Stimulated activated CD8-positive, alpha-beta memory T cell treated with anti-CD3 and anti-CD28 coated beads, Interleukin-4, amount 100 ng/mL, for 24 hours (primary cell): ENCODE data around the gene DDRGK1.

Experiments
- DNase-seq: peaks from one replicate; pipeline ENCODE4 v3.0.0-alpha.2; 2020; ENCODE audit warnings: low read depth

The DDRGK1 gene

DNA sequence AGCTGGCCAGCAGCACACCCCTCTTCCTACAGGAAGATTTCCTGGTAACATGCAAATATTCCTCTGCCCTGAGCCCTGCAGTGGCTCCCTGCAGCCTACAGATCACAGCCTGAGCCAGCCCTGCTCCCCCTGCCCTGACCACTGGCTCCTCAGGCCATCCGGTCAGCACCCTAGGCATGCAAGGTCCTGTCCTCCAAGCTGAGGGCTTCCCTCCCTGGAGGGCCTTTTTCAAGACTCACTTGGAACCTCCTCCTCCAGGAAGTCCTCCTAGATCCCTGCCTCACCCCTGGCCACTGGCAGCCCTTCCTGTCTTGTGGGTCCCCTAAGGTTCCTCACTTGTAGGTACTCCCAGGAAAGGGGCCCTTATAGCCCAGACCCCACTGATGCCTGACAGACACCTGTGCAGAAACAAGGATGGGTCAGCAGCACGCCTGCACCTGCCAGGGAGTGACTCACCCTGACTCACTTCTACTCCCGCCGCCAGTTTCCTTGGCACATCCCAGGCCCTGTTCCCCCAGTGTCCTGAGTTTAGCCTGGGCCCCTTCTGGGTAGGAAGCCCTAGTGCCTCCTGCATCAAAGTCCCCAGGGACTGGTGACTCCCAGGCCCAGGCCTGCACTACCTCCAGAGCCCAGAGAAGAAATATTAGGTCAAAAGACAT, 31.3 kb upstream of the DDRGK1 start:
- no peak for DNase-seq

DNA sequence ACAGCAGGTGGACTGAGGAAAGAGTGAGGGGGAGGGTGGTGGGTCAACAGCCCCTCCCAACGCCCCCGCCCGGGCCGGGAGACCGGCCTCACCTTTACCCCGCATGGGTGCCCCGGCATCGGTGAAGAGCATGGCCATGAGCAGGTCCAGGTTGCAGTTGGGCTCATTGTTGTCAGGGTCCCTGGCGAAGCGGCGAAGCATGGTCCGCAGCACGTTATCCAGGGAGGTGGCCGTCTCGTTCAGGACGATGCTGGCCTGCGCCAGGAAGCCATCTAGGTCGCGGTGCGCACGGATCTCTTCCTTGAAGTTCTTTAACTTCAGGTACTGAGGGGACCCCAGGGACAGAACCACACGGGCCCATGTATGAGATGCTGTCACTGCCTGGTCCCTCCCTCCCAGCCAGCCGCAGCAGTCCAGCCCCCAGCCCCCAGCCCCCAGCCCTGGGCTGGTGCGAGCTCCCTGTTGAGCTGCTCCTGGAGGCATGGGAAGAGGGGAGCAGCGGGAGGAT, 29.6 kb upstream of the DDRGK1 start:
- no peak for DNase-seq

DNA sequence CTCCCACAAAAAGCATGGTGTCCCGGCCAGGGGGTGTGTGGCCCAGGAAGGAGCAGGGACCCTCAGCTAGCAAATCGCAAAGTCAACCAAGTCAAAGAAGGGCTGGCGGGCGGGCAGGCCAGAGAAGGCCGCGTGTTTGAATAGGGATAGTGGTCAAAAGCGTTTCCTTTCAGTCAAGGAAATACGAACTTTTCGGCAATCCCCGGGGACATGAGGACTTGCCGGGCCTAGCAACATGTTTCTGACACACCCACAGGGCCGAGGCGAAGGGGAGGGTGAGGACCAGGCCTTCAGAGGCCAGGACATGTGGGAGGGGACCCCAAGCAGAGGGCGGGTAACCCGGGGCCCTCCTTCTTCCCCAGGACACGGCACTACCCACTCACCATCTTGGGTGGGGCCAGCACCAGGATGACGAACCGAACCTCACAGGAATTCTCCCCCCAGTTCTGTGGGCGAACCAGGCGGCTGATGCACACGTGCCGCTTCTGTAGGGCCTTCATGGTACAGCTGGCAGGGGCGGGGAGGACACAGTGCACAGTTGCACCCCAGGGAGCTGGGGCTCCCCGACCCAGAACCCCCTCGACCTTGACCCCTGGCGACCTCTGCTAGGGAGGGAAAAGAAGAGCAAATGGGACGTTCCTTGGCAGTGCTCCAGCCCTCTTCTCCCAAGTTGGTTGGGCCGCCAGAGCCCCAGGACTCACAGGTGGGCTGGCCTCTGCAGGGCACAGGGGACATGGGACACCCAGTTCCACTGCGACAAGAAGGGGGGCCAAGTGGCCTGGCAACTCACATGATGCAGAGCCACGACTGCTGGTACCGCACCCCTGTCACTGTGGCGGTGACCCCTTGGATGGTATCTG, 28.9 kb upstream of the DDRGK1 start:
- DNase-seq, result no peak

DNA sequence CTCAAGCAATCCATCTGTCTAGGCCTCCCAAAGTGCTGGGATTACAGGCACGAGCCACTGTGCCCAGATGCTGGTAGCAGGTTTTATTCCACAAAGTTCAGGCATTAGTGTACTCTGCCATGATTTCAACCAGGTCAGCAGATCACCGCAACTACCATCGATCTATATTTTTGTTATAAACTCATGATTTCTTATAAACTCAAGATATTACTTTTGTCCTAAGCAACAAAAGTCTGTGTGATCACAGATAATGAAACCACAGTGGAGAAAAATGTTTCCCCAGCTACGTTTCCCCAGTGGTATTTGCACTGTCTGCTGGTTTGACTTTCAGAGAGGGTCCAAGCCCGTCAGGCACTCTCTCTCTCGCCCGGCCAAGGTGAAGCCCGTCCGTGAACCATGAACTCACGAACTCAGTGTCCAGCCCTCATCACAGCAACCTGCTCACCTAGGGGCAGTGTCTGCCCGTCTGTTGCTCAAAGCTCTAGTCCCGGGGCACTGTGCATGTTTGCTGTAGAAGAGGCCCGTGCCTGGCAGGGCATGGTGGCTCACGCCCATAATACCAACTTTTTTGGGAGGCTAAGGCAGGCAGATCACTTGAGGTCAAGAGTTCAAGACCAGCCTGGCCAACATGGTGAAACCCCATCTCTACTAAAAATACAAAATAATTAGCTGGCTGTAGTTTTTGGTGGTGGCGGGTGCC, 27.6 kb upstream of the DDRGK1 start:
- DNase-seq, result no peak

DNA sequence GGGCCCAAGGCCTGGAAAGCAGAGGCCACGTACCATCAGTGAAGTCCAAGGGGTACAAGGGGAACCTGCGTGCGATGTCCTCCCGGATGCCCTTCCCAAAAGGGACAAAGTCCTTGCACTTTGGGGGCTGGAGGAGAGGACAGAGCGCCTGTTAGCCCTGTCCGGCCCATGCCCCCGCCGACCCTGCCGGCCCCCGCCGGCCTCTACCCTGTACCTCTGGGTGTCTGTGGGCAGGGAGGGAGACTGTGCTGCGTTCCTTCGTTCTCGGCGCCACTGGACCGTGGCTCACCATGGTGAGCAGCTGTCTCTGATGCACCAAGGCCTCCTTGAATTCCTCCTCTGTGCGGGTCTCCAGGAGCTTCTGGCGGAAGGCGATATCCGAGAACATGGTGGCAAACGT, 26.6 kb upstream of the DDRGK1 start:
- DNase-seq, result no peak

DNA sequence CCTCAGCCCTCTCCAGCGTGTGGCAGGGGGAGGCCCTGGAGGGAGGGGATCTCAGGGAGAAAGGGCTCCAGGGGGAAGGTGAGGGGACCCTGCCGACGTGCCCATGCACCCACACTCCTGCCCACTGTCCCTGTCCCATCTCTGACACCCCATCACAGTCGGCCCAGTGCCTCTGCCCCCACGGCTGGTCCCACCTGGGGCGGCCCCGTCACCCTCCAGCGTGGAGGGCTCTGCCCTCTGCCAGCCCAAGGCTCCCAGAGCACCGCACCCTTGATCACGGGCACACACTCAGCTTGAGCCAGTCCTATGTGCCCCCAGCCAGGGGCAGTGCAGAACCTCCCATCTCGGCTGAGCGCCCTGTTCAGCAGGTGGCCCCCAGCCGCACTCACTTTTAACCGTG, 25.3 kb upstream of the DDRGK1 start:
- no peak for DNase-seq

DNA sequence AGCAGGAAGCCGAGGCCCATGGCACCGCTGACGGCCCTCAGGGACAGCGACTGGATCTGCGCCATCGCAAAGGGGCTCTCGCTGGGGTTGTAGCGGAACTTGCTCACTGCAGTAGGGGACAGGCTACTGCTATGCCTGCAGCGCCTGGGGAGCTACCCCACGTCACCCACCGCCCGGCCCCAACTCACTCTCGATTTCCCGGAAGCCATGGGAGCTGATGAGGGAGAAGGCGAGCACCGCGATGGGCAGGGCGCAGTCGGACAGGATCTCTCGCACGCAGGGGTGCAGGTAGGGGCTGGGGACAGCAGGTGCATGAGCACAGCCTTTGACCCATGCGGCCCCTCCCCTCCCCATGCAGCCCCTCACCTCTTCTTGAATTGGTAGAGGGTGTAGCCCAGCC, 24.7 kb upstream of the DDRGK1 start:
- DNase-seq, result no peak

DNA sequence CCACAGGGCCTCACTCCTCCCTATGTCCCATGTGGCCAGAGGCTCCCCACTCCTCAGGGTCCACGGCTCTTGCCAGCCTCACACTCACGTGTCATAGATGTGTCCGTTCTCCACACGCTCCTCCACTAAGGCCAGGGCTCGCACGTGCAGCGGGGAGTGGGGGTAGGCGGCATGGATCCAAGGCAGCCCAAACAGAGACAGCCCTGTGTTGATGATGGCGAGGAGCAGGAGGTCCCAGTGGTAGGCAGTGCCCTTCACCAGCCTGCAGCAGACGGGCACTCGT, 24.2 kb upstream of the DDRGK1 start:
- no peak for DNase-seq

DNA sequence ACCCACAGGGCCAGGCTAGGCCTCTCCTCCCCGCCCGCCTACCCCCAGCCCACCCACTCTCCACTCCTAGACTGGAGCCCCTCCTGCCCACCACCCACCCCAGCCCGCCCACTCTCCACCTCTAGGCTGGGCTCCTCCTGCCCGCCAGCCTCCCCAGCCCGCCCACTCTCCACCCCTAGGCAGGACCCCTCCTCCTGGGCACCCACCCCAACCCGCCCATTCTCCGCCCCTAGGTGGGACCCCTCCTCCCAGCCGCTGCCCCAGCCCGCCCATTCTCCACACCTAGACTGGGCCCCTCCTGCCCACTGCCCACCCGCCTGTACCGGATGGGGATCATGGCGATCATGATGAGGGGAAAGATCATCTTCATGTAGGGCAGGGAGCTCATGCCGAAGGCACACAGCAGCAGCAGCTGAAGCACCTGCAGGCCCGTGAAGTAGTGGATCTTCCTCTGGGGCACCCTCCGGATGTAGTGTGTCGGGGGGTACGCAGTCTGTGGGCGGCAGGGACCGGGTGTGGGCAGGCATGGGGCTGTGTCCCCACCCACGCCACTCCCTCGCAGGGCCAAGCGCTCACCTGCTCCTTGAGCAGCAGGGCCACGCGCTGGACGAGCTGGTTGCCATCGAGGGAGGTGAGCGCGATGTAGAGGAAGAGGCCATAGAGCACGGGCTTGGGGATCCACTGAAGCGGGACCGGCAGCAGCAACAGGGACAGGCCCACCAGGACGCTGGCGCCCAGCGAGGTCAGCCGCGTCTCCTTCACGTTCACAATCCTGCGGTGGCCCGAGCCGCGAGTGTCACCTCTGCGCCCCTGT, 23.7 kb upstream of the DDRGK1 start:
- no peak for DNase-seq

DNA sequence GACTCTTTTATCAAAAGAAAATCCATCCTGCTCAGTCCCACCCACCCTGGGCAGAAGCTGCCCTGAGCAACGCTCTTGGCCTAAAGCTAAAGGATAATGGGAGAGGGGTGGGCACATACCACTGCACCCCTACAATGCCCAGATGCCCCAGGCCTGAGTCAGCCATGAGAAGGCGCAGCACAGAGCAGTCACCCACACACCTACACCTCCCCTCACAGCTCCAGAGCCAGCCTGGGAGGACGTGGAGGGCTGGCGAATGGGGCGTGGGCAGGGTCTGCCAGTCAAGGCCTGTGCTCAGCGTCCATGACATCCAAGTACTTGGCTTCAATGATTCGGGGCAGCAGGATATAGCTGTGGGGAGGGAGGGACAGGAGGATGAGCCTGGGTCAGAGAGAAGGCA, 23.0 kb upstream of the DDRGK1 start:
- no peak for DNase-seq

DNA sequence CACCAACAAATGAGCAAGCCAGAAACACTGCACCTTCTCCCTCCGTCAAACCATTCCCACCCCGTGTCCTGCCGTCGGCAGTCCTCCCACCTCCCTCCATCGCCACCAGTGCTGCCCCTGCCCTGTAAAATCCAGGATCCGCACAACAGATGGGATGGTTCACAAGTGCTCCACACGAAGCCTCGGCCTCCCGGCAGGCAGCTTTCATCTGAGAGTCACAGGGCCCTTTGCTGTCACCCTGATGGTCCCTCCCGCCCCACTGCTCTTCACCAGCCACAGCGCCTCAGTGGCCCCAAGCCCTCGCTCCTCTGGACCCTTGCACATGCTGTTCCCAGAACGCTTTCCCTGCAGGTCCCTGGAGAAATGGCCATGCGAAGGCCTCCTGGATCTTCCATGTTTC, 22.4 kb upstream of the DDRGK1 start:
- DNase-seq, result no peak

DNA sequence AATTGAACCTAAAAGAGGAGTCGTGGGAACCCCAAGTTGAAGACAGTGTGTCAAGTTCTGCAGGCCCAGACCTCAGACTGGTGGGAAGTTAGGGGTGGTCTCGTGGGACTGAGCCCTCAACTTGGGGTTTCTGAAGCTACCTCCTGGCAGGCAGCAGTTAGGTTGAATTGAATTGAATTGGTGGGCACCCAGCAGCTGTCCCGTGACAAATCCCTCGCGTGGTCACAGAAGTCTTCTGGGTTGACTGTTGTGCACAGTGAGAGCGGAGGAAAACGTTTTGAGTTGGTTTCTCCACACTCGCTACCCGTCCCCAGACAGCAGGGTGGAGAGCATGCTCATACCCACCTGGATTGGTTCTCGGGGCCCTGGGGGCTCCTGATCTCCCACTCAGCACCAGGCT, 21.6 kb upstream of the DDRGK1 start:
- DNase-seq, result no peak

DNA sequence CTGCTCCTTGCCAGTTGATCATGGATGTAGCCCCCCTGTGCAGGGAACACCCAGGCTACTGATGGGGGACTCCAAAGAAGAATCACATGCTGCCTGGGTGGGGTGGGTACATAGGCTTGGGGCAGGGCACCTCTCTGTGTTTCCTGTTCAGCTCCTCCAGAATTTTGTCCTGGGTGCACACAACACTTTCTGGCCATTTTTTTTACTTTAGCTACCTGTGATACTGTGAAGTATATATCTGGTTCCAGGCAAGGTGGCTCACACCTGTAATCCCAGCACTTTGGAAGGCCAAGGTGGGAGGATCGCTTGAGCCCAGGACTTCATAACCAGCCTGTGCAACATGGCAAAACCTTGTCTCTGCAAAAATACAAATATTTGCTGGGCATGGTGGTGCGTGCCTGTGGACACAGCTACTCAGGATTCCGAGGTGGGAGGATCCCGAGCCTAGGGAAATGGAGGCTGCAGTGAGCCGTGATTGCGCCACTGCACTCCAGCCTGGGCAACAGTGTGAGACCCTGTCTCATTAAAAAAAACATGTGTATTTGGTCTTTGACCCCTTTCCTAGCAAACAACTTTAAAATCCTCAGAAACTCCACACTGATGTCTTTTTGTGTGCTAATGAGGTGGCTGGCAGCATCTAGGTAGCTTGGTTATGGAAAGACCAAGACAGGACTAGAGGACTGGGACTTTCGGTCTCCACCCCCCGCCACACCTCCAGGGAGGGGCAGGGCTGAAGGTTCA, 20.4 kb upstream of the DDRGK1 start:
- DNase-seq, result no peak

DNA sequence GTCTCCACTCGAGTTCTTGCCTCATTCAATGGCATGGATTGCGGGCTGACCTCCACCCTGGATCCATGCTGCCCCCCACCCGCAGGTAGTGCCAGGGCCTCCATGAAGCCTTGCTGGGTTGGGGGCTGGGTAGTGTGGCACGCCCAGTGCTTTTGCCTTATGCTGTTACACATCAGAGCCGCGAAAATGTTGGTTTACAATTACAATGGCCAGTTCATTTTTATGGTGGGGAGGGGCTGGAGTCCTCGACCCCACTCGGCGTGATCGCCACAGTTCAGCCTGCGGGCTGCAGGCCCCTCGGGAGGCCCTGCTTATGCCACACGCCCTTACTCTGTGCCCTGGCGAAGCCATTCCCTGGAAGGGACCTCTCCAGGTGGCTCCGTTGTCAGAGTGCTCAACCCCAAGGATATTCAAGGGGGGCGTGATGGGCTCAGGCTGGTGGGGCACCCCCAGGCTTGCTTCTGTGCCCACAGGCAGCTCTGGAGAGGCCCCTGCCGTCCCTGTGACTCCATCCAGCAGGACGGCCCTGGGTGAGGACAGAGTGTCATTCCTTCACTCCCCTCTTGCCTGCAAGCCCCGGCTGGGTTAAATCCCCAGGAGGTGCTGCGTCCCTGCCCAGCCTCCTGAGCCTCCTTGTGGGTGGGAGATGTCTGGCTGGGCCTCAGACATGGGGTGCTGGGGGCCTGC, 19.7 kb upstream of the DDRGK1 start:
- DNase-seq, result no peak

DNA sequence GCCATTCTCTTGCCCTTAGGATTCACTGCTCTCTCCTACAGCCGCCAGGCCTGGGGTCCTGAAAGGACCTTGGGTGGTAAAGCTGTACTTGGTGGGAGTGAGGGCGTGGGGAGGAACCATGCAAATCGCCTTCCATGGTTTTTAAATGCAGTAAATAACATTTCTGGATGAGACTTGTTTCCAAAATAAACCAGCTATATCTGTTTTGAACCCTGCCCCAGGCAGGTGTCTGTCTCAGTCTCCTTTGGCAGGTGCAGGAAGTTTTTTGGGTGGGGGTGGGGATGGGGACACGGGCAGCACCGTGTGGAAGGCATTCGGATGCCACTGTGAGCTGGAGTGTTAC, 19.1 kb upstream of the DDRGK1 start:
- no peak for DNase-seq

DNA sequence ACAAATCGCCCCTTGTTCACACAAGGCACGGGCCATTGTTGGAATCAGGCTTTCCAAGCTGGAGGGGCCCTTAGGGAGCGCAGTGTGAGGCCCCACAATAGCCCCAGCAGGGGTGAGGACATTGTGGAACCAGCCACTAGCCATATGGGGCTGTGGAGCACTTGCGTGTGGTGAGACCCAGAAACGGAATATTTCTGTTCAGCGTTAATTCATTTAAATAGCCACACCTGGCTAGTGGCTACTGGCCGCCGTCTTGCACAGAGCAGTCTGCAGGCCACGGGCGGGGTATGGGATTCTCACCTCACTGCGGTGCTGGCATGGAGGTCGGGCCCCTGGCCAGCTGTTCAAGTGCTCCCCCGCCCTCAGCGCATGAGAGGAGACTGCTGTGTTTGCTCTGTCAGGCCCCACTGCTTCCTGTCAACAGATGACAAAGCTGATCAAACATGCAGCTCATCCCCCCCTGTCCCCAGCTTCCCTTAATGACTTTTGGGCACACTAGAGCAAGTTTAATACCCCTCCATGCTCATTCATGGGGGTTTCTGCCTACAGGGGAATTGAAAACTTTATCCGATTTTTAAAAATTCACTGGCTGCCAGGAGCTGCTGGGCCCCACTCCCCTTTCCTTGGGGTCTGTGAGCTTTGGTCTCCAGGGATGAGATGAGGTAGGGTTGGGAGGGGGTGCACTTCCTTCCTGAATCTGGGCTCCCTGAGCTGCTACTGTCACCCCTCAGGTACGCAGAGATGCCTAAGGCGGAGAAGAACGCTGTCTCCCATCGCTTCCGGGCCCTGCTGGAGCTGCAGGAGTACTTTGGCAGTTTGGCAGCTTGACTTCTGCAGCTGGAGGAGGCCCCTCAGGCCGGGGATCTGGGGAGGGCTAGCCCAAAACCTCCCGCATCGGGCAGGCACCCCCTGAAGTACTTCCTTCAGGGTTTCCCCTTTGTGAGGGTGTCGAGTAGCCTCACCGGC, 18.4 kb upstream of the DDRGK1 start:
- no peak for DNase-seq

DNA sequence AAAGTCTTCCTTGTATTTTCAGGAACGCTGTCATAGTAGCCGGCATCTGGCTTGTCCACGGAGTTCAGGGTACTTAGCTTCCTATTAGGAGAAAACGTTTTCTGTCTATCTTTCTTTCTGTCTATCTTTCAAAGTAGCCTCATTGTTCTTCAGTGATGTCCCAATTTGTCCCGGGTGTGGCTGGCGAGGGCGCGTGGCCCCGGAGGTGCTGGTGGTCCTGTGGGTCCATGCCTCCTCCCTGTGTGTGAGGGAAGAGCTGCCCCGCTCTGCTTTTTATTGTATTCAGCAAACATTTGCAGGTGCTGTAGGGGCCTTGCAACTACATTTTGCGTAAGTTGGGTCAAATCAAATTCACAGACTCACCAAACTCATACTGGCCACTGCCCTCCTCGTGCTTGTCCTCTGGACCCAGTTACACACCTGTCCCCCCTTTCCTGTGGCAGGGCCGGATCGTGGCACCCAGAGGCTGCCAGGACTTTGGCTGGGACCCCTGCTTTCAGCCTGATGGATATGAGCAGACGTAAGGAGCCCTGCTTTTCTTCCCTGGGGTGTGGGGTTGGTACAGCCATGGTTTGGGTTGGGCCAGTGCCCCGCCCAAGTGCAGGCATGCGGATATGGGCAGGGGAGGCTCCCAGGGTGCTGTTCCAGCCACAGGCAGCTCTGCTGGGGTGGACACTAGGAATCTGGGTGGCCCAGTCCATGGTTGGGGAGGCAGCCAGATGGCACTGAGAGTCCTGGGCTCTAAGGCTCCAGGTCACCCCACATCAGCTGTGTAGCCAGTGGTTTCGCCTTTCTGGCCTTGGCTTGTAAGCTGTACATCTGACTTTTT, 17.1 kb upstream of the DDRGK1 start:
- DNase-seq, result no peak

DNA sequence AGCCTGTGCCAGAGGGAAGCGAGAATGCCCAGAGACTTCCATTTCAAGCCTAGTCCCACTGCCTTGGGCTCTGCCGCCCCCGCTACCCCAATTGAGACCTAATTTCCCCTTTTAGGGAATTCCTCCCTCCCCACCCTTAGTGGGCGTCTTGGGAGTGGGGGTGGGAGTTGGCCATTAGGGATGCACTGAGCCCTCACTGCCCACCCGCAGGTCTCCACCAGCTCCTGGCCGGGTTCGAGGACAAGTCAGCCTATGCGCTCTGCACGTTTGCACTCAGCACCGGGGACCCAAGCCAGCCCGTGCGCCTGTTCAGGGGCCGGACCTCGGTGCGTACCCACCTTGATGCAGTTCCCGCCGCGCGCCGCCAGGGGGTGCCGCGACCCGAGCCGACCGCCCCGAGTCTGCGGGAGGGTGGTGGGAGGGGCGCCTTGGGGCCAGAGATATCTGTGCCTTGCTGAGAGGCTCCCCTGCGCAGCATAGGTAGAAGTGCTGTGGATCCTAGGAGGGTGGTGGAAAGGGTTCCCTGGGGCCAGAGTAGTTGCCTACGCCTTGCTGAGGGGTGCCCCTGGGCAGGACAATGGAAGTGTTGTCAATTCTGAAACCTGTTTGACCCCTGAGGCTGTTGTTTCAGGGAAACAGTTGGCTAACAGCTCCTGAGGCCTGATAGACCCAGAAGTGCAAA, 14.0 kb upstream of the DDRGK1 start:
- DNase-seq, result peak; percentile 67
